ENCODE data around the gene PSMD2.

PSMD2 gene

DNA sequence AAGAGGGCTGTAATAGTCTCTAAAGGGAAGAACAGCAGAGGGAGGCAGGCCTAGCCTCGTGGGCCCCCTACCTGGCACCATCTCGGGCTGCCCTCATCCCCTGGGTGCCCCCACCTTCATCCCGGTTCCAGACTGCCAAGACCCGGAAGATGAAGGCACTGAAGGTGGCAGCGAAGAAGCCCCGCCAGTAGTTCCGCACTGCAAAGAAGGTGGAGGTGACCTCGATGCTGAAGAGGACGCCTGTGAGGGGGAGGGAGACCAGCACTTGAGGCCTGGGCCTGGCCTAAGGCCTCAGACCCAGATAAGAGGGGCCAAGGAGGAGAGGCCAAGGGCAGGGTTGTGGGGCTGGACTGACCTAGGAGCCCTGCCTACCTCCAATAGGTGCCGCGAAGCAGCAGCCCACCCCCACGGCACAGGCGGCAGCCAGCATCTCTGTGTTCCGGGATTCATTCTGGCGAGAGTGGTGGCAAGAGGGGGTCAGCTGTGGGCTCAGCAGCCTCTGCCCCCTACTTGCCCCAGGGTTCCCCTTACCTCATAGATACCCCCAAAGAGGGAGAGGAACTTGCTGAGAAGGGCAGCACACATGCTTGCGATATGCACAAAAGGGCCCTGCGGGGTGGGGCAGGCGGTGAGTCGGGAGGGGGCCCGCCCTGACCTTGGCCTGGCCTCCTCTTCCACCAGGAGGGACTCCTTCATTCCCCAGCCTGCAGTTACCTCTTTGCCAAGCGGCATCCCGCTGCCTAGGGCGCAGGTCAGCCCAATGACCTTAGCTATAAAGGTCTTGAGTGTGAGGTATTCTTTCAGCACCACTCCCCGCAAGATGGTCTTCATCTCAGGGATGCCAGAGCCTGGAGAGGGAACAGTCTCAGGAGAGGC, 58.4 kb downstream of the PSMD2 start:
- DNase-seq (ENCODE audit: low spot score): no peak

DNA sequence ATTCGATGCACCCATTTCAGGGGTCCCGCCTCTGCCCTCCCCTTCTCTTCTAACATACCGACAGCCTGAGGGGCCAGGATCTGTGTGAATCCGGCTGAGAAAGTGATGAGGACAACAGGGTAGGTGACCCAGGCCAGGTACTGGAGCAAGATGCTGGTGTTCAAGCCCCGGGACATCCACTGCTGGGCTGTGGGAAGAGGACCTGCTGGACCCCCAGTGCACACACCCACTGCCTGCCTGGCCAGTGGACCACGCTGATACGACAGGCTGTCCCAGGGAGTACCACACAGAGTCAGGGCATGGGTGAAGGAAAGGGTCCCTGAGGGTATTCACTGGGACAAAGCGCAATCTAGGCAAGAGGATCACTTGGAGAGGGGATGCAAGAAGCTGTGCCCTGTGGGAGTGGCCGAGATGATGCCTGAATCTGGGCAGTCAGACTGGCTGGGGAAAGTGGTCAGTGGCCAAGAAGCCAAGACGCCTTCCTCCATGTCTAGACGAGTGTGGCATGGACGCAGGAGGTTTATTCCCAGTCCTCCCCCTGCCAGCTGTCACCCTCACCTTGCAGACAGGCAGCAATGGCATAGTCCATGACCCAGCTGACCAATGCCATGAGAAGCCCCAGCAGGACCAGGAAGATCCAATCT, 59.2 kb downstream of the PSMD2 start:
- DNase-seq (ENCODE audit: low spot score): no peak

Data from putamen (tissue), 1 donor.